ENCODE results near the gene CDK14.

The CDK14 gene

DNA sequence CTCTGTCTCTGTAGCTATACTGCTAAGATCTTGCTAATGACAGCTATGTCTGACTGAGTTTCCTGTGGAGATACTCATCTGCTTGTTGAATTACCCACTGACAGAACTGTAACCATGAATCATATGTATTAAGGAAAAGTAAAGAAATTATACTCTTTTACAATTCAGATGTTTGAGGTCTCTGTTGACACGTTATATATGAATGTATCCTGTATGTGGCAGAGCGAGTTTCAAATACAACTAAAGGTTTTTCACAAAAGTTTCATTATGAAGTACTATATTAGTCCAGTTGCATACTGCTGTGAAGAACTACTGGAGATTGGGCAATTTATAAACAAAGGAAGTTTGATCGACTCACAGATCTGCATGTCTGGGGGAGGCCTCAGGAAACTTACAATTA is 232.5 kb downstream of the CDK14 start:
- DNase-seq (ENCODE audit: extremely low spot score): no peak
- ChIA-PET POLR2A (no interaction called here), CTCF (no interaction called here)
- TF ChIP-seq, protein P1, sequence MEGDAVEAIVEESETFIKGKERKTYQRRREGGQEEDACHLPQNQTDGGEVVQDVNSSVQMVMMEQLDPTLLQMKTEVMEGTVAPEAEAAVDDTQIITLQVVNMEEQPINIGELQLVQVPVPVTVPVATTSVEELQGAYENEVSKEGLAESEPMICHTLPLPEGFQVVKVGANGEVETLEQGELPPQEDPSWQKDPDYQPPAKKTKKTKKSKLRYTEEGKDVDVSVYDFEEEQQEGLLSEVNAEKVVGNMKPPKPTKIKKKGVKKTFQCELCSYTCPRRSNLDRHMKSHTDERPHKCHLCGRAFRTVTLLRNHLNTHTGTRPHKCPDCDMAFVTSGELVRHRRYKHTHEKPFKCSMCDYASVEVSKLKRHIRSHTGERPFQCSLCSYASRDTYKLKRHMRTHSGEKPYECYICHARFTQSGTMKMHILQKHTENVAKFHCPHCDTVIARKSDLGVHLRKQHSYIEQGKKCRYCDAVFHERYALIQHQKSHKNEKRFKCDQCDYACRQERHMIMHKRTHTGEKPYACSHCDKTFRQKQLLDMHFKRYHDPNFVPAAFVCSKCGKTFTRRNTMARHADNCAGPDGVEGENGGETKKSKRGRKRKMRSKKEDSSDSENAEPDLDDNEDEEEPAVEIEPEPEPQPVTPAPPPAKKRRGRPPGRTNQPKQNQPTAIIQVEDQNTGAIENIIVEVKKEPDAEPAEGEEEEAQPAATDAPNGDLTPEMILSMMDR (IDR thresholded peaks at IDR 0.05; ENCODE audit: control extremely low read depth, extremely low read depth, low read depth, missing control alignments): no peak

DNA sequence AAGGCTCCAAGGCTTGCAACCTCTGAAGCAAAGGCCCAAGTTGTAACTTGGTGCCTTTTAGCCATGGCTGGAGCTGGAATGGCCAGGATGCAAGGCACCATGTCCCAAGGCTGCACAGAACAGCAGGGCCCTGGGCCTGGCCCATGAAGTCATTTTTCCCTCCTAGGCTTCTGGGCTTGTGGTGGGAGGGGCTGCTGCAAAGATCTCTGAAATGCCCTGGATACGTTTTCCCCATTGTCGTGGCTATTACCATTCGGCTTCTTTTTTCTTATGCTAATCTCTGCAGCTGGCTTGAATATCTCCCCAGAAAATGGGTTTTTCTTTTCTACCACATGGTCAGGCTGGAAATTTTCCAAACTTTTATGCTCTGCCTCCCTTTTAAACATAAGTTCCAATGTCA is 234.2 kb downstream of the CDK14 start:
- CTCF ChIA-PET: no interaction called here
- TF ChIP-seq, protein P1 (IDR thresholded peaks at IDR 0.05; ENCODE audit: control extremely low read depth, extremely low read depth, low read depth, missing control alignments): no peak
- no peak for DNase-seq (ENCODE audit: extremely low spot score)
- POLR2A ChIA-PET: no interaction called here

DNA sequence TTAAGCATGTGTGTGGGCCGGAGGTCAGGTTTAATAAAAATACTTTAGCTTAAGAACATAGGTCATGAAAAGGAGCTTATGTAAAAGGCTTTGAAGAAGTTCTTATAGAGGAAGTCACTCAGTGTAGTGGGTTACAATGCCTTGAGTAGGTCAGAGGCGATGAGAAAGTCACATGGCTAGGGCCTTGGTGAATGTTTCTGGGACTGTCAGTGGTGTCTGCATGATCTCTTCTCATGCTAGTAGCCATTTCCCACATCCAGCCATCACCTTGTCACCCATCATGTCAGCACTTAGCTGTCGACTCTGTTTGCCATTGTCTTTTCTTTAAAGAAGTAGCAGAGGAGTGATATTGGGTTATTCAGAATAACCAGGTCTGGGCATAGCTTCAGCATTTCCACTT is 236.6 kb downstream of the CDK14 start:
- ChIA-PET CTCF (interaction anchor here (1.9 to 2.5 kb wide), 2 partner anchors 10 to 12 kb away, joined by 5 to 7 read pairs; no protein-coding TSS in a partner anchor), POLR2A (no interaction called here)
- TF ChIP-seq, protein P1 (IDR thresholded peaks at IDR 0.05; ENCODE audit: control extremely low read depth, extremely low read depth, low read depth, missing control alignments): no peak
- DNase-seq (ENCODE audit: extremely low spot score): no peak

DNA sequence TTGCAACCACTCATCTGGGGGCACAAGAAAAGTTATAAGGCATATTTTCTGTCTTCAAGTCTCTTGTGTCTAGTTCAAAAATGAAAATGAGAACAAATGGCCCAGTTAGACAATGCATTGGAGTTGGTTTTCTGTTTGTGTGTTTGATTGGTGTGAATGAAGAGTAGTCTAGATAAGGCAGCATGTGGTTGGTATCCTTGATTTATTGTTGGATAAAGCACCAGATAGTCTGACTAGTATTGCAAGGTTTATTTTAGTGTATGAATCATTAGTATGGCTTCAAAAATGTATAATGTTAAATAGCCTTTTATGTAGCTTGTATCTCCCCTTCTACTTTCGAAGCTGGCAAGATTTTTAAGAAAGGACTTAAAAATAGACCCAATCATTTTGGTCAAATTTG is 237.3 kb downstream of the CDK14 start:
- TF ChIP-seq, protein P1 (IDR thresholded peaks at IDR 0.05; ENCODE audit: control extremely low read depth, extremely low read depth, low read depth, missing control alignments): no peak
- CTCF ChIA-PET: interaction anchor here (1.1 to 2.5 kb wide), 3 partner anchors 9 to 17 kb away, joined by 3 to 7 read pairs (median 5); no protein-coding TSS in a partner anchor
- no peak for DNase-seq (ENCODE audit: extremely low spot score)
- POLR2A ChIA-PET: no interaction called here

DNA sequence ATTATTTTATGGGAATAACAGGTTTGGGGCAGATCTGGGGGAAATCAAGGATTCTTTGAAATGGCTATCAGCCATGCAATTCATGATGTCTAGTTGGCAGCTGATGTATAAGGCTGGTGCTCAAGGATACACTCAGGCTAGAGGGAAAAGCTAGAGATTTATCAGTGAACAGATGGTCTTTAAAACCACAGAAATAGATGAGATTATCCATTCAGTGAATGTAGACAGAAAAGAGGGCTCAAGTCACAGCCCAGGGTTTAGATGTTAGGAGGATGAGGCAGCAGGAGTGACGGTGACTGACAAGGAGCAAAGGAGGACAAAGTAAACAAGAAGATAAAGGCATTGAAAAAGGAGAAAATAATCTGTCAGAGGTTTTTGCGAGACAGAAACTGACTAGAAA is 238.7 kb downstream of the CDK14 start:
- CTCF ChIA-PET: no interaction called here
- TF ChIP-seq, protein P1 (IDR thresholded peaks at IDR 0.05; ENCODE audit: control extremely low read depth, extremely low read depth, low read depth, missing control alignments): no peak

DNA sequence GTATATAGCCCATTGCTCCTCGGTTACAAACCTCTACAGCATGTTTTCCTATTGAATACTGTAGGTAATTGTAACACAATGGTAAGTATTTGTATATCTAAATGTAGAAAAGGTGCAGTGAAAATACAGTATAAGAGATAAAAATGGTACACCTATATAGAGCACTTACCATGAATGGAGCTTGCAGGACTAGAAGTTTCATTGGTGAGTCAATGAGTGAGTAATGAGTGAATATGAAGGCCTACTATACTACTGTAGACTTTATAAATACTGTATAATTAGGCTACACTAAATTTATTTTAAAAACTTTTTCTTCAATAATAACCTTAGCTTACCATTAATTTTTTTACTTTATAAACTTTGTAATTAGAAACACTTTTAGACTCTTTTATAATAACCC is 239.7 kb downstream of the CDK14 start:
- CTCF ChIA-PET: interaction anchor here (1.2 to 1.6 kb wide), 4 partner anchors 8 to 18 kb away, joined by 3 to 5 read pairs (median 3); no protein-coding TSS in a partner anchor
- POLR2A ChIA-PET: no interaction called here
- TF ChIP-seq, protein P1 (IDR thresholded peaks at IDR 0.05; ENCODE audit: control extremely low read depth, extremely low read depth, low read depth, missing control alignments): no peak
- no peak for DNase-seq (ENCODE audit: extremely low spot score)

More for the DNA sequence above, 238.7 kb downstream of the CDK14 start:
- POLR2A ChIA-PET: no interaction called here
- DNase-seq (ENCODE audit: extremely low spot score): no peak

DNA sequence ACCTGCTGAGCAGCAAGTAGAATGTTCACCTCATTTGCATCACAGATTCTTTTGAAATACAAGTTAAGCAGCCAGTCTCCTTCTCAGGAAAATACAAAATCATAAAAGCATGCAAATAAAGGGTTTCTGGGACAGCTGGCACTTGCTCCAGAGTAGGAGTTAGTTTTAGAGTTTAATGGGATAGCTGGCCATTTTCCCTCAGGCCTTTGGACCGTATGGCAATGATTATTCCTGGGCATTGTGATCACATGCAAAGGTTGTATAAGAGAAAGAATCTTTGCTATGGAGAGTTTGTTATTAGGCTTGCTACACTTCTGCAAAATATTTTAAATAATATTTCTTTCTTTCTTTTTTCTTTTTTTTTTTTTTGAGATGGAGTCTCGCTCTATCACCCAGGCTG is 240.8 kb downstream of the CDK14 start:
- TF ChIP-seq, protein P1 (IDR thresholded peaks at IDR 0.05; ENCODE audit: control extremely low read depth, extremely low read depth, low read depth, missing control alignments): no peak
- no peak for DNase-seq (ENCODE audit: extremely low spot score)
- ChIA-PET CTCF (interaction anchor here (1.3 to 1.6 kb wide), 3 partner anchors 7 to 17 kb away, joined by 3 to 5 read pairs (median 3); no protein-coding TSS in a partner anchor), POLR2A (no interaction called here)

Measured in GM10248 (cell line).